DND-41 (cell line): ENCODE data around the gene TMTC2.

Source experiments
- CTCF ChIP-seq: IDR thresholded peaks from 2 replicates; pipeline ENCODE4 v1.5.1; 2012; ENCODE audit warnings: borderline replicate concordance, low read length, moderate library complexity, mild to moderate bottlenecking; ENCODE audit not compliant: poor library complexity, severe bottlenecking; ENCODE audit errors: extremely low read depth
- EZH2 ChIP-seq: IDR thresholded peaks from 3 replicates; pipeline ENCODE4 v1.6.1; 2012; ENCODE audit warnings: borderline replicate concordance, low read depth, mild to moderate bottlenecking, moderate library complexity, low read length, inconsistent platforms; ENCODE audit not compliant: severe bottlenecking

DNA sequence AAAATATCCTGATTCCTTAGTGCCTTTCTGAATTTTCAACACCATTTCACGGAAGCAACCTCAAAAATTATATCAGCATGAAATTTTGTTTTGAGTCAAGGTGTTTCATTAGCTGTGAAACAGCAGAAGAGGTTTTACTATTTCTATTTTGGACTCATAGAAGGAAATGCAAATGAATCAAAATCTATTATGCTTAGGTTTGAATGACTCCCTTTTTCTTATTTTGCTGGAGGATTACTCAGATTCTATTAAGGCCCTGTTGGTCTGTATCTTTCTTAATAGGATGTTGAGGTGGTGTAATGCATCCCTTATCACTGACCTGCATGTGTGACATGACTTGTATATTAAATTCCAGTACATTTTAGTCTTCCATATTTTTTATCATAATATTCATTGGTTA, 165.8 kb downstream of the TMTC2 start:
- TF ChIP-seq EZH2 (no peak), CTCF (no peak)
